GM19395 (cell line): ENCODE data around the gene DNM3.

ENCODE experiments used
- ATAC-seq: cut with Tn5 transposase; IDR thresholded peaks from one replicate; pipeline ENCODE4 v1.9.1; 2021; ENCODE audit warnings: mild to moderate bottlenecking, moderate library complexity; ENCODE audit not compliant: unreplicated experiment

The DNM3 gene

DNA sequence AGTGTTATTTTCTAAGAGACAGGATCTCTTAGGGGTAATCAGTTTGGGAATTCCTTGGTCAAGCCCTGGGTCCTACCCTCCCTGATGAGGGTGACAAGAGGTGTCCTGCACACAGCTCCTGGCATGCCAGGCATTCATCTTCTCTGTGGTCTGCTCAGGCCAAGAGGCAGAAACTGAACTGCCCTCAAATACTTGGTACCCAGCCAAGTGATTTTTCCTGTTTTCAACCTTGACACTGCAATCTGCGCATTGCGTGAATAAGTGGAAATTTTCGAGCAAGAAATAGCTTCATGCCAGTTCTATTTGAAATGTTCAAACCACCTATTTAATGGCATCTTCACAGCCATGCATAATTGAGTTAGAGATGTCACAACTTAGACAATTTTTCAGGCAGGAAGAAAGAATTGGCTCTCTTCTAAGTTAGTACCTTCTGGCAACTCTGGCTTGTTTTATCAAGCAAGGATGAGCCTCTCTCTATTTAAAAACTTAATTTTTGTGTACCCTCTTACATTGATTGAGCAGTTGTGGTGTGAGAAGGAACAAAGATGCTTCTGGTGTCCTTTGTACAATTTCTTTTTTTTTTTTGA lies 27.0 kb downstream of the DNM3 start:
- ATAC-seq: no peak

DNA sequence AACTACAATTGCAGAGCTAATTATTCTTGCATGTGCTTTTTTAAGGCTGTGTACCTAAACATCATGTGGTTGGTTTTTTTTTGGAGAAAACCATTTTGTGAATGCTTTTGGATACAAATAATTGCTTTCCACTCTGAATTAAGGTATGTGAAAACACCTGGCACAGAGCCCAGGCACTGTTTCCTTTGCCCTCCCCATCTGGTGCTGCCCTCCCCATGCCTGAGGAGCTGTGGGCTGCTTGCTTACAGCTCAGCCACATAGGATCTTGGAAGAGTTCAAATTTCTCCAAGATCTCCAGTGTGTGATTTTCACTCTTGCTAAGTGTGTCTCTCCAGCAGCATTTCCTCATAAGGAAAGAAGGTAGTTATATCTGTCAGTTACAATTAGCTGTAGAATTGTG lies 27.8 kb downstream of the DNM3 start:
- ATAC-seq: no peak

DNA sequence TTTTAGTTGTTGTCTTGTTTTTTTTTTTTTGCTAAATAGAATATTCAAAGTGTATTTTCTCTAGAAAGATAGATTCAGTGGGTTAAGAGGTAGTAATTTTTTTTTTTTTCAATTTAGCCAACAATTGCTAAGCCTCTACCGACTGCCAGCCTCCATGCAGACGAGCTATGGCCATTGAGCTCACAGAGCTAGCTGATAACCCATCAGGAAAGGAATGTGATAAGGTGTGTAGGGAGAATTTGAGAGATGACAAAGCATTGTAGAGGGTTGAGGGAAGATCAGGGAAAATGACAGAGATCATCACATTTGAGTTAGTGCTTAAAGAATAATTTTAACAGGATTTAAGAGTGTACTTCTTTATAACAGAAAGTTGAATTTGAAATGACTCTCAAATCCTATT lies 30.6 kb downstream of the DNM3 start:
- ATAC-seq: no peak

DNA sequence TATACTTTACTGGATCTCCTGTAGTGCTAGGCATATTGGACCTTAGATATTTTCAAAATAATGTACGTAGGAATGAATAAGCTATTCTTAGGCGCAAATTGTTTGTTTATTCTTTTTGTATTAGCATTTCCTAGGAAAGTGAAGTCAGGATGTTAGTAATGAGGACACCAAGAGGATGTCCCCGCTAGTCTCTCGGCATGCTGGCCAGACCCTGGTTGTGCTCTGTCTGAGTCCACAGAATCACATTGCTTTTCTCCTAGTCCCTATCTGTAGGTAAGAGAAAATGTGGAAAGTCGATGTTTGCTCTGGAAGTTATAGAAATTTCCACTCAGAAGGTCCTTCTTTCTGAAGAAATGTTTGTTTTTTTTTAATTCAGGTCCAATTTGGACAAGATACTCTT lies 31.1 kb downstream of the DNM3 start:
- ATAC-seq: no peak

DNA sequence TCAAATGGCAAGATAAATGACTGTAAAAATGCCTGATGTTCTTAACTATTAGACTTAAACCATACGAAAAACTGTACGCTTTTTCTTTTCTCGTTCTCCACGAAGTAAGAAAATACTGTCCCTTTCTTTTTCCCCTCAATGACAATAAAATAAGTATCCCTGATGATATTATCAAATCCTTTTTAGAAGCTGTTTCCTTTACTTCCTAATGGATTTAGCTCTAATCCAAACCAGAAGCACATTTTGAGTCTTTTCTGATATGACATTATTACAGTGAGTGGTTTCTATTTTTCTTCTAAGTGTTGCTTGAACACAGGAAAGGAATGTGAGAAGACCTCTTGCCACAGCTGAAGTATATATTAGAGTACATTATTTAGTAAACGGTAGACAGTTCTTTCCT lies 32.4 kb downstream of the DNM3 start:
- ATAC-seq: no peak

DNA sequence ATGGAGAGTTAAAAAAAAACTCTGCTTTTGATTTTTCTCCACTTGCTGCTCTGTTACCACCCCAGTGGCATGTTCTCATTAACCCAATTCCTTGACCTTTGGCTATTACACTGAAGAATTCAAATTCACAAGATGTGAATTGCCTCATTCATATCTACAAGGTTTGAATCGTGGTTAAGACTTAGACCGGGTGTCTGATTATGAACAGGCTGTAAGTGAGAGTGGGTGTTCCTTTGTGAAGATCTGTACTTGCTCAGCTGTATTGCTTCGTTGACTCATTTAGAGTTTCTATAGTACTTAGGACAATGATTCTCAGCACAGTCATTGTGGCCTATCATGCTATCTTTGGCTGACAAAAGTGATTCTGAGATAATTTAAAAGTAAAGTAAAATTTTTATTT lies 36.4 kb downstream of the DNM3 start:
- peak; percentile 67 for ATAC-seq

DNA sequence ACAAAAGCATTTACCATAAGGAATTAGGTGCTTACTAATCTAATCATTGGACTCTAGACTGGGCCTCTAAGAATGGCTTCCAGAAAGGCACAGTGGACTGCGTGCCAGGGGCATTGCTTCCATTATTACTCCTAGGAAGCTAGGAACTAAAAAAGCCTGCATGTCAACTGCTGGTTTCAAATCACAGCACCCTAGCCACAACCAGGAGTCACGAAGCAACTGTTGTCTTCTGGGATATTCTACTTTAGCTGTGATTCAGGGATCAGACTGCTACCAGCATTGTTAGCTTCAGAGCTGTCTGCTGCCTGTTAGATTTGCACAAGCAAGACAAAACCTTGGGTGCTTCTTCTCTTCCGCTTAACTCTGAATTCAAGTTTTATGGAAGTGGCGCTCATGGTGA lies 38.3 kb downstream of the DNM3 start:
- no peak for ATAC-seq

DNA sequence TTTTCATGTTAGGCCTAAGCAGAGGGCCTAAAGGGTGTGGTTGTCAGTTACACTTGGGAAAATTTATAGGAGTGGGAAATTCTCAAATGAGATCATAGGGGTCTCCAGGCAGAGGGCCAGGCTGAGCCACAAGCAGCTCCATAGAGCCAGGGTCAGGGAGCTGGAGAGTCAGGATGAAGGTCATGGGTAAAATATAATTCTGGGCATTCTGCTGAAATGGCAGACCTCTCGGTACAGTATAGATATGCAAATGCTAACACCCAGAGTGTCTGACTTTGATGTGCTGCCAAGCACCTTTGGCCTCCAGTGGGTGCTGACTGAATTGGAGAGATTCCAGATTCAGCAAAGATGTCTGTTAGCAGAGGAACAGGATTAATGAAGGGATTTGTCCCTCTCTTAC lies 40.1 kb downstream of the DNM3 start:
- no peak for ATAC-seq

DNA sequence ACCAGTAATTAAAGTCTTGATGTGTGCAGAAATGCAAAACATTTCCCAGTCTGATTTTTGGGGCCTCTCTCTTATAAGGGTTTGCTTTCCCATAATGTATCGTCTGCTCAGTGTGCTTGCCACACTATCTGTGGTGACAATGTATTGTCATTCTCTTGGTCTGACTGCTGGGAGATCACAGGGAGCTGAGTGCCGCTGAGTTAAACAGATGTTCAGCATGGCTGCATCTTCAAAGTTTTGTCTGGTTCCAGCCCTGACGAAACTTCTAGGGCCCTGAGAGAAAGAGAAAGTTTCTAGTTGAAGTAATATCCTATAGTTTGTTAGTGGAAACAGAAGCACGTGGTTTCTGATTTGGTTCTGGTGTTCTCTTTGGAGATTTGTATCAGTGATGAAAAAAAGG lies 42.6 kb downstream of the DNM3 start:
- no peak for ATAC-seq

DNA sequence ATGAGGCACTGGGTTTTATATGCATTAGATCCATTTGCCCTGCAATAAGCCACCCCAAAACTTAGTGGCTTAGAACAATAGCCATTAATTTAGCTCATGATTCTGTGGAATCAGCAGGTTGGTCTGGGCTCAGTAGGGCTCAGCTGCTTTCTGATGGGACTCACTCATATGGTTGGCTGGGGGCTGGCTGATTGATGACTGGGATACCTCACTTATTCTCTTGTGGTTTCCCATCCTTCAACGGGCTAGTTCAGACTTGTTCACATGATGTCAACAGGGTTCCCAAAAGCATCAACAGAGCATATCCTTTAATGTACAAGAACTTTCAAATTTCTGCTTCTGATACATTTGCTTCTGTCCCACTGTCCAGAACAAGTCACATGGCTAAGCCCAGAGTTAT lies 43.2 kb downstream of the DNM3 start:
- no peak for ATAC-seq

DNA sequence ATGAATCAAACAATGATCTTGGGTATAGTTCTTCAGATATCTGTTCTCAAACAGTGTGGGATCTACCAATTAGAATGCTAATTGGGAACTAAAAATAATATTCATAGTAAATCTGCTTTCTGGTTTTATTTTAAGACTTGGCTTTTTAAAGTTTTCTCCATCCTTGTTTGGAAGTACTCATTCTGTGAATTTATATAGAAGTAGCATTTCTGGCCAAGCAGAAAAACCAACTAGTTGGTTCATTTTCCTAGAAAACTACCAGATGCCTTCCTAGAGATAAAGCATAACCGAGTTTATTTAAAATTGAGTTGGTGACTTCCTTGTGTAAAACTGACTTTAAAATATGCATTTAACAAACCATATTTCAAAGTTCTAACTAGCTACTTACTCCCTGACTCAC lies 48.8 kb downstream of the DNM3 start:
- ATAC-seq: no peak

DNA sequence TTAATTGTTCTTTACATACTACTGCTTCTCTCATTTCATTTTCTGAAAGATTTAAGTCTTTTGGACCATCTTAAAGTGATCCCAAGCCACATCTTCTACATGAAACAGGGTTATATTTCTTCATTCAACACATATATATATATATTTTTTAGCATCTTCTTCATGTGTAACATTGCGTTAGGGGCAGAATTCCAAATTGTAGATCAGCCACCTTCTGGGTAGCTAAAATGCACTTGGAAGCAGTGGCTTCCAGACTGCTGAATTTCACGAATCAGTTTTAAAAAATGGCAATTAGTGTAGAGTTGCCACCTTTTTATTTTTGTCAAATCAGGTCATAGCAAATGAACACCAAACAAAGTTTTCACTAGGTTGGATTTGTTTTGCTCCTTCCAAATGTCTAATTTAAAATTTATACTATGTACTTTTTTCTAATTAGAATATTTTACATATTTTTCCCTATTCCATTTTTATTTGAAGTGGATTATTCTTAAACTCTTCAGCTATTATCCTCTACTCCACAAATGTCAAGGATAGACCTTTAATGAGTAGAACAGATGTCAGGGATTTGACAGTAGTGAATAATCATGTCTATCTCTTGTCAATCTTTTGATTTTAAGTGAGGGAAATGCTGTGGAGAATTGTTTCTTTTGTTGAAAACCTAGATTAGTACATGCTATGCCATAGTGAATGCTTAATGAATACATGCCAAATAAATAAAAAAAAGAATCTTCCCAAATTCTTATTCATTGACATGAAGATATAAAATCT lies 55.8 kb downstream of the DNM3 start:
- no peak for ATAC-seq

DNA sequence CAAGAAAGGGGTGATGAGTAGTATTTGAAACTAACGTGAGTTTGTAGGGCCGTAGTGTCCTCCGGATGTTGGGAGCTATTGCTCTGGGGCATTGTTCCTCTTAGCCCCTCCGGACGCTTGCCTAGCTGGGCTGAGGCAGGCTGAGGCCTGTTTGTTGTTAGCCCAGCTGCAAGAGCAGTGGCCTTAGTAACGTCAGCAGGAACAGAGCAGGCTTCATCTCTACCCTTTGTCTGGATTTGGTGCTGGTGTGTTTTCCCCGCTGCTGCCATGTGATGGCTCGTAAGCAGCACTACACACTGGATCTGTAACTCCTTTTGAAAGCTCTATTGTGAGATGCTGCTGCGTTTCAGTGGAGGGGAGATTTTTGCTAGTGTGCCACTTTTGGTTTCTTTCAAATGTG lies 57.6 kb downstream of the DNM3 start:
- no peak for ATAC-seq

DNA sequence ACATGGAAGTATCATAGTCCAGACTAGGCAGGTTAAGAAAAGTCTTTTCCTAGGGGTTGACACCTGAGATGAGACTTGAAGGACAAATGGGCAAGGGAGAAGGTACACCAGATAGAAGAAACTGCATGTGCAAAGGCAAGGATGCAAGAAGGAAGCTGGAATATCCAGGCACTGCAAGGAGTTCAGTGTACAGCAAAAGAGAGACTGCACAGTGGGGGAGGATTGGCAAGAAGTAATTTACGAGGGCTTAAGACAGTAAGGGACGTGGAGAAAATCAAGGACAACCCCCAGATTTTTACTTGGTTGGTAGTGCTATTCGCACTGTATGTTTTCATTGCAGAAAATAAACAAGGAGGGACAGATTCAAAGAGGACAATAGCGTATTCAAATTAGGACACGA lies 58.5 kb downstream of the DNM3 start:
- ATAC-seq: no peak

DNA sequence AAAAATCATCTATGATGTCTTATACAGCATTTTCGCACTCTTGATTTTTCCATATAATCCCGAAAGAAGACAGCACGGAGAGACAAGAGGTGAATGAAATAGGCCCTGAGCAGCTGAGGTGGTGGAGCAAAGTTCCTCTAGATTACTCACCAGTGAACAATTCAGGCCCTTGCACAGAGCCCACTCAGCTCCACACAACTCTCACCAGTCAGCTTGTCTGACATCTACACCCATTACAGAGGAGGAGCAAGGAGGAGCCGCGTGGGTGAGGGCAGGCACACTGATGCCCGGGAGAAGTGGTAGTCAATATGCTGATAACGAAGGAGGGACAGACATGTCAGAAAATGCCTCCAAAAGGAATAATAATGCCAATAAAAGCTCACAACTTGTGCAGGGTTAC lies 59.9 kb downstream of the DNM3 start:
- ATAC-seq: no peak

DNA sequence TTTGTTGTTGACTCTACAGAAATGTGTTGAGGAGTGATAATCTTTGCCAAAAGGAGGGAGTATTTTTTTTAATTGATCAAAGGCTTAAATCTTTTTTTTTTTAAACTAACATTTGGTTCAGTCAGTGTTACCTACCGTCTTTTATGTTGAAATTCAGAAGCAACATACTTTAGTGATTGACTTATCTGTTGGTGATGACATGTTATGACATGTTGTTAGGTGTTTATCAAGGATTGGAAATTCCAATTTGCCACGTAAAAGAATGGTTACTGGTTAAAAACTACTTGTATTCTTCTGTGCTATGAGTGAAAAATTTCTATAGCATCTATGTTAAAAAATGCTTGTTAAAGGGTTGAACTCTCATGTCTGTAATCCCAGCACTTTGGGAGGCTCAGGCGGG lies 61.2 kb downstream of the DNM3 start:
- ATAC-seq: no peak

DNA sequence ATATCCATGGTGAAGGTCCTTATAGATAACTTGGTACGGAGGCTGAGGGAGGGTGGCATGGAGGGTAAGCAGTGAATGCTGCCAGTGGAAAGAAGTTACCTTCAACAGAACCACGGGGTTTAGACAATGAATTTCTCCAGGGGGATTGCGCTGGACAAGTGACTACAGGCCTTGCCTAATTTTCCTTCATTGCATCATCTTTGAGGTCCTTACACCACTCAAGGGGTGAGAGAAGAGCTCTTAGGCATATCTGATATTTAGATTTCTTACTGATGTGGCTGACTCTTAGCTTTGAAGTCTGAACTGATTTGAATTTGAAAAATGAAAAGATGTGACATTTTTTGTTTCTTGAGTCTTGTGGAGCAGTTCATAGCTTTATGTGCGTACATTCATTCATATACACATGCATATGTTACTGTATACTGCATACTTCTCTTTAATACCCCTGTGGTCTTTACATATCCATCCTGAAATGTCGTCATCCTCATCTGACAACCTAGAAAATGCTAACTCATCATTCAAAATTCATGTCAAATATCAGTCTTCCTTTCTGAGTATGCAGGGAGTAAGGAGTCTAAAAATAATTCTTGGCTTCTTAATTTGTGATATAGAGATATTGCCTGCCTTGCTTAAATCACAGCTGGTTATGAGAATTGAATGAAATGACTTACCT lies 63.6 kb downstream of the DNM3 start:
- ATAC-seq: no peak

DNA sequence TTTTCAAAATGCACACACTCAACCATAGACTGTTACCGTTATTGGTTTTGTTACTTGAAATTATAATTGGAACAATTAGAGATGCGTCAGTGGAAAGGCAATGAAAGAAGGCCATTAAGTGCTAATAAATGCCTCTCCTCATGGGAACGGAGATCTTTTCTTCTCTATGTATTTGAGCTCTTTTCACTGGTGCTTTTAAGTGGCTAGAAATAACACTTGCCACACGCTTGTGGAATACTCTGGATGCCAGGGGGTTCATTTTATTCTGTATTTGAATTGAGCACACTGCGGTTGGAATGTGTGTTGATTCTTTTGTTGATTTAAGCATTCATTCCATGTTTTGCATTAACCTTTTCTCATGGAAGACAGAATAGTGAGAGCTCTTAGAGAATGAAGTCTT lies 68.4 kb downstream of the DNM3 start:
- ATAC-seq: no peak

DNA sequence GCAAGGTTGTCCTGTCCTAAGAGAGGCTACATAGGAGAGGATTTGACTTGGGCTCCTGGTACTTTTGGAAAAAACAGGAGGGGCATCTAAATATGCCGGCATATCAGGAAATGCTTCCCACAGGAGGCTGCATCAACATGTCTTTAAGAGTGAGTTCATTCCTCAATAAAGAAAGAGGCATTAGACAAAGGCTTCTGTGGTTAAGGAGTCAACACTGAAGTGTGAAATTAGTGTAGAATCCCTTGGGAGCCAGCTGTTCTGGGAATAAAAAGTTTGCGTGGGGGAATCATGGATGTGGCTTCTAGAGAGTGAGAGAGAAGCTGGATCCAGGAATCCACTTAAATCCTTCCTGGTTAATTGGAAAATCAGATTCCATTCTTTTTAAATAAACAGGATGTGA lies 69.5 kb downstream of the DNM3 start:
- ATAC-seq: no peak

DNA sequence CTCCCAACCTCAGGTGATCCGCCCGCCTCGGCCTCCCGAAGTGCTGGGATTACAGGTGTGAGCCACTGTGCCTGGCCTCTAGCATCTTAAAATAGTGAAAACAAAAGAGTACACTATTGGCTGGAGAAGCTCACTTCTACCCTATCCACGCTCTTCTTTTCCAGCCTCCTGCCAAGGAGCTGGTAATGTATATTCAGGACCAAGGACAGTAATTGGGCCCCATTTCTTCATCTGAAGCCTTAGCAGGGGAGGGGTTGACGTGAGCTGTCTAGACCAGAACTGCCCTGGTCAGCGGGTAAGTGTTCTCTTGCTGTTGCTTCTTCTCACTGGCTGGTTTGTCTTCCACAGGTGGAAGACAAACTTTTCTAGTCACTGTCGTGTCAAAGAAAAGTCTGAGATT lies 70.2 kb downstream of the DNM3 start:
- ATAC-seq: no peak

DNA sequence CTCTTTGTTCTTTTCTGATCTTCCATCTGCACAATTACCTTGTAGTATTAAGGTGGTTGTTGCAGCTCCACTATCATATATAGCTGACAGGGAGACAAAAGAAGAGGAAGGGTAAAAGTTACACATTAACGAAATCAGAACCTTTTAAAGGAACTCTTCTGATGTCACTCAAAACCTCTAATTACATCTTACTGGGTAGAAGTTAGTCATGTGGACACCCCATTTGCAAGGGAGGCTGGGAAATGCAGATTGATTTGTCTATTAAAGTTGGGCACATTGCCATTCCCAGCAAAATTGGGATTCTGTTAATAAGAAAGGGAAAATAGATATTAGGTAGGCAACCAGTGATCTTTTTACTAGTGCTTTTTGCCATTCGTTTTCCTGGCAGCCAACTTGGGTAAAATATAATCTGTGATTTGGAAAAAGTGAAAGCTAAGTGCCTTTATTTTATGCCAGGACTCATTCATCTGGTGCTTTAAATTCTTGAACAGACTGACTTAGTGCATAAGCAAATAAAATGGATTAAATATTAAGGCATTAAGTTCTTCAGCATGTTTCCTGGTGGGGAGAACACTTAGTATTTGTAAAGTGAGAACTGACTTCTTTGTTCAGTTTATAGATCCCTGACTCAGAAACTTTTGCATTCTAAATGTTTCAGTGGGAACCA lies 71.3 kb downstream of the DNM3 start:
- ATAC-seq: no peak

DNA sequence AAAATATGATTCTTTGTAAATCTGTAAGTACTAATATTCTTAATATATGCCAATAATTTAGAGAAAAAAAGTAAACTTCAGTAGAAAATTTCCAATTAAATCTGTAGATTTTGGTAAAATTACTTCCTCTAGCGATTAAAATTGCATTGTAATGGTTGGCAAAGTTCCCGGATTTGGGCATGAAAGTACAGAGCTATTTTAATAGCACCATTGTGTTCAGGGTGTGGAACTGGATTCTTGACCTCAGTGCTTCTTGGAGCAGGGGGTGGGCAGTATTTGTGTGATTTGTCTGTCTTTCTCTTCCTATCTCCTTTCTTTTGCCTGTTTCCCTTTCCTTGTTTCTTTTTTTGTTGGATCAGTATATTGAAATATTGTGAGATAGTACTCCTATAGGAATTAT lies 72.1 kb downstream of the DNM3 start:
- no peak for ATAC-seq
